Upper lobe of right lung (tissue), 1 donor: ENCODE data around the gene SNRNP200. TPM values are rescaled to one million over a fixed set of nuclear protein-coding genes. Genes with fewer than 3 reads are reported as not detected.

ENCODE experiments used
- ATAC-seq: fragments of 200-7000 bp; cut with Tn5 transposase; one replicate; pipeline ENCODE4 v1.9.1; 2020; ENCODE audit warnings: mild to moderate bottlenecking, moderate library complexity
- DNase-seq: peaks from one replicate; pipeline ENCODE4 v3.0.0-alpha.2; 2020
- H3K27ac ChIP-seq: fragments of 200-600 bp; one replicate; pipeline ENCODE4 v1.8.0; 2022
- H3K27me3 ChIP-seq: fragments of 200-600 bp; one replicate; pipeline ENCODE4 v1.8.0; 2022; ENCODE audit warnings: mild to moderate bottlenecking
- H3K36me3 ChIP-seq: fragments of 200-600 bp; one replicate; pipeline ENCODE4 v1.8.0; 2022
- H3K4me1 ChIP-seq: fragments of 200-600 bp; one replicate; pipeline ENCODE4 v1.8.0; 2022
- H3K4me3 ChIP-seq: fragments of 200-600 bp; one replicate; pipeline ENCODE4 v1.8.0; 2022; ENCODE audit warnings: mild to moderate bottlenecking
- H3K9me3 ChIP-seq: fragments of 200-600 bp; one replicate; pipeline ENCODE4 v1.8.0; 2022
- intact Hi-C: fragments of 100-400 bp; cut with DNase I; formaldehyde crosslinking; loops from one replicate; pipeline ENCODE4 v1.11.0; 2022
- total RNA-seq: library from RNA; stranded (reverse); fragmentation: NEBNext Ultra II Directional; extraction: Animal tissue kit (Norgen Biotek cat#: 25700); gene quantifications from one replicate; pipeline ENCODE4 v1.2.1, GENCODE V29; 2021
- TF ChIP-seq, protein P1 (sequence below): fragments of 200-600 bp; IDR thresholded peaks from one replicate; pipeline ENCODE4 v1.8.0; 2022; ENCODE audit warnings: antibody characterized with exemption
- donor health status: DM: no; HTN: yes; CAD: no; lungs with severe emphysema.

Gene SNRNP200
- total RNA-seq, 1 donor from 2014 or later: 91.2 TPM

DNA sequence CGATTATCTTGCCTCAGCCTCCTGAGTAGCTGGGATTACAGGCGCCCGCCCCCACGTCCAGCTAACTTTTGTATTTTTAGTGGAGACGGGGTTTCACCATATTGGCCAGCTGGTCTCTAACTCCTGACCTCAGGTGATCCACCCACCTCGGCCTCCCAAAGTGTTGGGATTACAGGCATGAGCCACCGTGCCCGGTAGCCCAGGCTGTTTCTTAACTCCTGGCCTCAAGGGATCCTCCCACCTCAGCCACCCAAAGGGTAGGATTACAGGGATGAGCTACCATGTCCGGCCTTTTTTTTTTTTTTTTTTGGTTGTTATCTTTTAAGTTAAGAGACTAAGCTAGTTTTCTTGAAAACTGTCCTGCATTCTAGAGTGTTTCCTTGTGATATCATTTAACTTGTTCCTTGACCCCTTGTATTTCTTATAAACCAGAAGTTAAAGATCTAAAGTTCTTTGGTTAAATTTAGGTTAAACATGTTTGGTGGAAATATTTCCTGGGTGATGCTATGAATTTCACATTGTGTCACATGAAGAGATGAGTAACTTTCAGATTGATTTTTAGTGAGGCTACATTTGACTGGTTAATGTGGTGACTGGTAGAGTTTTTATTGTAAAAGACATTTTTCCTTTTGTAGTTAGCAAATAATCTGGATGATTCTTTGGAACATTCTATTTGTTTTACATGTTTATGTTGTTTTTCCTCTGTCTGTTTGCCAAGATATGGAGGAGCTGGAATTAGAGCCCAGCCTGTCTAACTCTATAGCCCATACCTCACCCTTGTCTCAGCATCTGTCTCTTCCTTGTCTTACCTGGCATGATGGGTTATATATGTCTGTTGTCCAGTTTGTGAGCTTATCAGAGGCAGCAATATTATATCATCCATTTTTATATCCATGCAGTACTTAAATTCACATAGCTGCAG, 35.4 kb upstream of the SNRNP200 start:
- H3K4me1 ChIP-seq: peaks cover 8% of the 10 kb centered on the region
- H3K27me3 ChIP-seq: no peaks in the 10 kb centered on the region
- no peaks in the 10 kb centered on the region for H3K36me3 ChIP-seq
- H3K4me3 ChIP-seq: no peak overlapping the region
- H3K9me3 ChIP-seq: no peaks in the 10 kb centered on the region
- ATAC-seq (no peak), DNase-seq (no peak)
- H3K27ac ChIP-seq: no peak overlapping the region
- intact Hi-C loops: no loop called here
- TF ChIP-seq, protein P1, sequence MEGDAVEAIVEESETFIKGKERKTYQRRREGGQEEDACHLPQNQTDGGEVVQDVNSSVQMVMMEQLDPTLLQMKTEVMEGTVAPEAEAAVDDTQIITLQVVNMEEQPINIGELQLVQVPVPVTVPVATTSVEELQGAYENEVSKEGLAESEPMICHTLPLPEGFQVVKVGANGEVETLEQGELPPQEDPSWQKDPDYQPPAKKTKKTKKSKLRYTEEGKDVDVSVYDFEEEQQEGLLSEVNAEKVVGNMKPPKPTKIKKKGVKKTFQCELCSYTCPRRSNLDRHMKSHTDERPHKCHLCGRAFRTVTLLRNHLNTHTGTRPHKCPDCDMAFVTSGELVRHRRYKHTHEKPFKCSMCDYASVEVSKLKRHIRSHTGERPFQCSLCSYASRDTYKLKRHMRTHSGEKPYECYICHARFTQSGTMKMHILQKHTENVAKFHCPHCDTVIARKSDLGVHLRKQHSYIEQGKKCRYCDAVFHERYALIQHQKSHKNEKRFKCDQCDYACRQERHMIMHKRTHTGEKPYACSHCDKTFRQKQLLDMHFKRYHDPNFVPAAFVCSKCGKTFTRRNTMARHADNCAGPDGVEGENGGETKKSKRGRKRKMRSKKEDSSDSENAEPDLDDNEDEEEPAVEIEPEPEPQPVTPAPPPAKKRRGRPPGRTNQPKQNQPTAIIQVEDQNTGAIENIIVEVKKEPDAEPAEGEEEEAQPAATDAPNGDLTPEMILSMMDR: no peak

DNA sequence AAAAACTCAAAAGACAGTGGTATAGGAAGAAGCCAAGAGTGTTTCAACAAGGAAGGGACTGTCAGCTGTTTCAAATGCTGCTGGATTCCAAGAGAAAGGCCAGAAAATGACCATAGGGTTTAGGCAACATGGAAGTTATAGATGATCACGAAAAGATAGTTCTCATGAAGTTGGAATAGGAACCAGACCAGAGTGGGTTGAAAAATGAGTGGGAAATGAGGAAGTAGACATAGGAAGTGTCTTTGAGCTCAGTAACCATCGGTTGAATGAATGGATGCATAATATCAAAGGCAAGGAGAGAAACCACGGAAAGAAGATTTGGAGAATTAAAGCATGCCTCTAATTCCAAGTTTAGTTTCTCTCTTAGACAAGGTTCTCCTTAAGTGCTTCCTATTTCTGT, 31.5 kb upstream of the SNRNP200 start:
- no peak overlapping the region for H3K4me3 ChIP-seq
- no peaks in the 10 kb centered on the region for H3K27me3 ChIP-seq
- intact Hi-C loops: no loop called here
- peak; percentile 12 for ATAC-seq
- TF ChIP-seq, protein P1: no peak
- H3K4me1 ChIP-seq: peaks cover 12% of the 10 kb centered on the region
- no peaks in the 10 kb centered on the region for H3K36me3 ChIP-seq
- H3K27ac ChIP-seq: no peak overlapping the region
- no peak for DNase-seq
- H3K9me3 ChIP-seq: no peaks in the 10 kb centered on the region

DNA sequence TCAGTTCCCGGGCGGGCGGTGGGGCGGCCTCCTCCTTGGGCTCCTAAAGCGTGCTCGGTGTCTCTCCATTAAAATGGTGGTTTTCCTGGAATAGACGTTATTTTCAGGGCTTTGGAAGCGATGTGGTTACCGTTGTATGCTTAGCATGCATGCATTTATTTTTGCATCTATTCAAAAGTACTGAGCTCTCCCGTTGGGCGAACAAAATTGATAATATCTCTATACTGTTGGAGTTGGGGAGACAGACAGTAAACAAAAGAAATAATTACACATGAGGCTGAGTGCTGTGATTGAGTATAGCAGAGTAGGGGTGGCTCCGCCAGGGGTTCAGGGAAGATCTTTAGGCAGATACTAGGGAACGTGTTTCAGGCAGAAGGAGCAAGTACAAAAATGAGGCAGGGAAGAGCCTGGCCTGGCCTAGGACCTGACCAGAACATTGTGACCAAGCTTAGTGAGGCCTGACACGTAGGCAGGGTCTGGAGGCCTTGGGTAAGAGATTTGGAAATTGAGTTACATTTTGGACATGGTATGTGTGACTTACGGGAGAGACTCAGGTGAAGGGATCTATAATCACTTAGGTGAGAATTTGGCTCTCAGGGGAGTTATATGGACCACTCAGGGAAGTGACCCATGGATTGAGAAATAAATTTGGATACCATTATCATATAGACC, 30.9 kb upstream of the SNRNP200 start:
- intact Hi-C loops: no loop called here
- H3K4me3 ChIP-seq: peak overlapping the region; percentile 79
- peaks cover 12% of the 10 kb centered on the region for H3K4me1 ChIP-seq
- no peaks in the 10 kb centered on the region for H3K27me3 ChIP-seq
- no peaks in the 10 kb centered on the region for H3K36me3 ChIP-seq
- no peak for DNase-seq
- H3K27ac ChIP-seq: peak overlapping the region; percentile 96
- no peak for ATAC-seq
- TF ChIP-seq, protein P1: no peak
- no peaks in the 10 kb centered on the region for H3K9me3 ChIP-seq

DNA sequence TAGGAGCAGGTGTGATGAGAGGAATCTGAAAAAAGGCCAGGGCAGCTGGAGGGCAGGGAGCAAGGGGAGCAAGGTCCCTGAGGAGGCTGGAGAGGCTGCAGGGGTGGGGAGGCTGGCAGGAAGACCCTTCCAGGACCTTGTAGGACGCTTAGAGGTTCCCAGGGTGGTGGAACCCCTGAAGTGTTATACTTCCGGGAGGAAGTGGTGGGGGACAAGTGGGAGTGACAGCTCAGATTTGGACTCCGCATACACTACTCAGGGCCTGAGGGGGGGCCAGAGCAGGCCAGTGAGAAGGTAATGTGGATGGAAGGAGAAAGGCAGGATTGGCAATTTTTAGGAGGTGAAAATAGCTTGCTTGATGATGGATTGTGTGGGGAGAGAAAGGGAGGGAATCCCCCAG, 28.4 kb upstream of the SNRNP200 start:
- no peaks in the 10 kb centered on the region for H3K27me3 ChIP-seq
- H3K4me1 ChIP-seq: peaks cover 12% of the 10 kb centered on the region
- no peaks in the 10 kb centered on the region for H3K9me3 ChIP-seq
- H3K27ac ChIP-seq: no peak overlapping the region
- TF ChIP-seq, protein P1: no peak
- intact Hi-C loops: no loop called here
- H3K36me3 ChIP-seq: no peaks in the 10 kb centered on the region
- H3K4me3 ChIP-seq: no peak overlapping the region
- ATAC-seq (no peak), DNase-seq (no peak)

DNA sequence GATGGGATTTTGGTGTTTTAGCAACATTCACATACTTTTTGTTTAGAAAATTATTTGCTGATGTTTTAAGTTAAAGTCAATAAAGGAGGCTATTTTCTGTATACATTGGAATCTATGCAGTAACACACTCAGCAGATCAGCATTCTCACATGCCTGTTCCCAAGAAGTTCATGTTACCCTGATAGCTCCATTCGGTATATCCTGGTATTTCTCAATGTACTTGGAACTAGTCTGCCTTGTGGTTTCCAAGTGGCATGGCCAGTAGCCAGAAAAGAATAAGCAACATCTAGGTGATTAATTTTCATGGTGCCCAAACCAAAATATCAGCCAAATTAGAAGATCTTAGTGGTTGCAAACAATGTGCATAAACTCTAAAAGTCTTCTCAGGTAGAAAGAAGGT, 25.1 kb upstream of the SNRNP200 start:
- intact Hi-C loops: no loop called here
- H3K9me3 ChIP-seq: no peaks in the 10 kb centered on the region
- H3K36me3 ChIP-seq: no peaks in the 10 kb centered on the region
- no peak overlapping the region for H3K4me3 ChIP-seq
- DNase-seq: no peak
- H3K27me3 ChIP-seq: peaks cover 8% of the 10 kb centered on the region
- TF ChIP-seq, protein P1: no peak
- ATAC-seq: peak; percentile 41
- peaks cover 8% of the 10 kb centered on the region for H3K4me1 ChIP-seq
- H3K27ac ChIP-seq: no peak overlapping the region
